ENCODE measurements around the gene TM9SF4. TPM values are rescaled to one million over a fixed set of nuclear protein-coding genes. Genes with fewer than 3 reads are reported as not detected.

The TM9SF4 gene
- total and polyA plus RNA-seq, 2 experiments from 2014 or later = 38.6 to 41.3 TPM

DNA sequence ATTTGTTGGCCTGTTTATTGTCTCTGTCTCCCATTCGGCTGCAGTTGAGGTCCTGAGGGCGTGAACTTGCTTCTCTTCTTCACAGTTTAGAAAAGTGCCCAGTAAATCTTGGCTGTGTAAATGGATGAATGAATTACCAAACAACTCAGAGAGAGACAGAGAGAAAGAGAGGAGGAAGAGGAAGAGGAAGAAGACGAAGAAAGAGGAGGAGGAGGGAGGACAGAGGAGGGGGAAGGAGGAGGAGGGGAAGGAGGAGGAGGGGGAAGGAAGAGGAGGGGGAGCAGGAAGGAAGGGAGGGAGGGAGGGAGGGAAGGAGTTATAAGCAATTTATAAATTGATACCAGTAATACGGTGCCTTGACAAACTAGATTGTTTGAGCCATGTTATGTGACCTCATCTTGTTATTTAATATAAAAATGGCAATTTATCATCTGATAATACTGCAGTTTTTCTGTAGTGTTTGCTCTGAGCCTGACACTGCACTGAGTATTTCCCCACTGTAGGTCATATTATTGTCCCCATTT lies 38.8 kb upstream of the TM9SF4 start:
- DNase-seq = no peak
- no peak overlapping the region for H3K4me3 ChIP-seq
- H2AFZ ChIP-seq = no peak overlapping the region
- H4K20me1 ChIP-seq (ENCODE audit: insufficient read depth) = no peaks in the 10 kb centered on the region
- no peaks in the 10 kb centered on the region for H3K79me2 ChIP-seq (ENCODE audit: insufficient read depth)
- H3K4me1 ChIP-seq (ENCODE audit: insufficient read depth) = peaks cover 26% of the 10 kb centered on the region
- H3K36me3 ChIP-seq (ENCODE audit: low read depth) = no peaks in the 10 kb centered on the region
- H3K4me2 ChIP-seq (ENCODE audit: unreplicated experiment) = no peak overlapping the region
- in situ Hi-C loops (cut with MboI) = no loop called here
- no peak for TF ChIP-seq EZH2phosphoT487 (IDR thresholded peaks at IDR 0.05; ENCODE audit: insufficient read depth, low read depth)
- no peak for TF ChIP-seq EZH2 (IDR thresholded peaks at IDR 0.05; ENCODE audit: insufficient read depth, poor library complexity, severe bottlenecking)
- peaks cover 28% of the 10 kb centered on the region for H3F3A ChIP-seq (ENCODE audit: insufficient read depth)
- no peaks in the 10 kb centered on the region for H3K9me3 ChIP-seq (ENCODE audit: low read depth)
- H3K9ac ChIP-seq = no peak overlapping the region
- no peaks in the 10 kb centered on the region for H3K9me2 ChIP-seq (ENCODE audit: insufficient read depth)
- 51 to 69% methylated on average over 3 to 4 of the region's 4 CpGs for WGBS, 2 experiments (ENCODE audit: low coverage in 1 of 2, low lambda C conversion rate in 2 of 2, missing lambda C conversion rate in 2 of 2)
- no peak overlapping the region for H3K27ac ChIP-seq
- H3K27me3 ChIP-seq (replicated peaks; ENCODE audit: insufficient read depth) = peaks cover 19% of the 10 kb centered on the region

DNA sequence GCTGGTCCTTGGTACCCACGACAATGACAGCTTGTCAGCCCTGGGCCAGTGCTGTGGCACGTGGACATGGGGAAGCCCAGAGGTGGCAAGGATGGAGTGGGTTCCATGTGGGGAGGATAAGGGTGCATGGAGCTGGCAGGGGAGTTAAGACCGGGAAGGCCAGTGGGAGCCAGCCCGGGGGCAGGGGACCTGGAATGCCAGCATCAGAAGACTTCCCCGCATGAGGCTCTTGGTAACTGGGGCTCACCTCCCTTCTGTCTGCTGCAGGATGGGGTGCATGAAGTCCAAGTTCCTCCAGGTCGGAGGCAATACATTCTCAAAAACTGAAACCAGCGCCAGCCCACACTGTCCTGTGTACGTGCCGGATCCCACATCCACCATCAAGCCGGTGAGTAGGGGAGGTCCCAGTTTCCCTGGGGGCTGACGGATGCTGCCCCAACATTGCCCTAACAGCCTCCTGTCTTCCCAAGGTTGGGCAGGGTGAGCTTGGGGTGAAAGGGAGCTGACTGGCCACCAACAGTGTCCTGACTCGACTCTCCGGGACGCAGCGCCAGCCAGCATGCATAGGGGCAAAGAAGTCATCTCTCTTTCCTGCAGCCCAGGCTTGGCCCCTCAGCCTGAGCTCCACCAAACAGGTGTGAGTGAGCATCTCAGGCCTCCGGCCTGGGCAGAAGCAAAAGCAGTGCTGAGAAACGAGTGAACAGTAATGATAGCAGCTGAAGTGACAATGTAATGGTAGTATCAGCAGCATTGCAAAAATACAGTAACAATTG lies 37.9 kb upstream of the TM9SF4 start:
- no peak overlapping the region for H3K27ac ChIP-seq
- peaks cover 27% of the 10 kb centered on the region for H3K27me3 ChIP-seq (replicated peaks; ENCODE audit: insufficient read depth)
- TF ChIP-seq EZH2phosphoT487 (IDR thresholded peaks at IDR 0.05; ENCODE audit: insufficient read depth, low read depth) (no peak), EZH2 (IDR thresholded peaks at IDR 0.05; ENCODE audit: insufficient read depth, poor library complexity, severe bottlenecking) (no peak)
- H3K9me2 ChIP-seq (ENCODE audit: insufficient read depth) = no peaks in the 10 kb centered on the region
- in situ Hi-C loops (cut with MboI) = no loop called here
- H3K4me1 ChIP-seq (ENCODE audit: insufficient read depth) = peaks cover 26% of the 10 kb centered on the region
- H3F3A ChIP-seq (ENCODE audit: insufficient read depth) = peaks cover 25% of the 10 kb centered on the region
- H3K9me3 ChIP-seq (ENCODE audit: low read depth) = no peaks in the 10 kb centered on the region
- no peak overlapping the region for H3K4me3 ChIP-seq
- WGBS, 2 experiments (ENCODE audit: low coverage in 1 of 2, low lambda C conversion rate in 2 of 2, missing lambda C conversion rate in 2 of 2) = 70 to 74% methylated on average over 17 of the region's 17 CpGs
- no peak overlapping the region for H2AFZ ChIP-seq
- H3K36me3 ChIP-seq (ENCODE audit: low read depth) = no peaks in the 10 kb centered on the region
- DNase-seq = no peak
- H3K9ac ChIP-seq = no peak overlapping the region
- H3K4me2 ChIP-seq (ENCODE audit: unreplicated experiment) = no peak overlapping the region
- no peaks in the 10 kb centered on the region for H4K20me1 ChIP-seq (ENCODE audit: insufficient read depth)
- H3K79me2 ChIP-seq (ENCODE audit: insufficient read depth) = no peaks in the 10 kb centered on the region

DNA sequence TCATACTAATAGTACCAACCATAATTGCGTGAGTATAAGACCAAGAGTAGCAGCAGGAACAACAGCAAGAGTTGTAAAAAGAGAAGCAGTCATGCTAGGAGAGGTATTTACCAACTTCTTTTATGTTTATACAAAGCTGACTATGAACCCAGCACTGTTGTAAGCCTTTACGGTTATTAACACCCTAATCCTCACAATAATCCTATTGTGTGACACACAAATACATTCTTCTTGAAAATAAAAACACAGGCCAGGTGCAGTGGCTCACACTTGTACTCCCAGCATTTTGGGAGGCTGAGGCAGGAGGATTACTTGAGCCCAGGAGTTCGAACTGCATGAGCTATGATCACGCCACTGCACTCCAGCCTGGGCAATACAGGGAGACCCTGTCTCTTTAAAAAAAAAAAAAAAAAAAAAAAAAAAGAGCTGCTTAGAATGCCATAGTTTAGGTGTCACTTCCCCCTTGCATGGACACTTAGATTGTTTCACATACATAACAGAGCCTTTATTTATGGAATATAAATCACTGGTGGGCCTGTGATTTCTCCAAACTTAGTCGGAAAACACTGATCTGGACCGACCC lies 37.3 kb upstream of the TM9SF4 start:
- in situ Hi-C loops (cut with MboI) = no loop called here

DNA sequence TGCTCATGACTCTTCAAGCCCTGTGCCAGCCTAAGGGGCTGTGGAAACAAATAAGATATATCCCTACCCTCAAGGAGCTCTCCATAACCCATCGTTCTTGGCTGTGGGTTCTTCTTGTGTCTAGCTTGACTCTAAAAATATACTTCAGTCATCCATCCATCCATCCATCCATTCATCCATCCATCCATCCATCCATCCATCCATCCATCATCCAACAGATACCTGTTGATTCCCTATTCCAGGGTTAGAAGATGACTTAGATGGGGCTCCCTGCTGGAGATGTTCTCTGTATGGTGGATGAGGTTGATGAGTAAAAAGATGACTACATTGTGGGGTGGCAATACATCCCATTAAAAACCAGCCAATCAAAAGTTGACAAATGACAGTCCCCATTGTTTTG lies 34.0 kb upstream of the TM9SF4 start:
- H3K9me3 ChIP-seq (ENCODE audit: low read depth) = no peaks in the 10 kb centered on the region
- H3K9me2 ChIP-seq (ENCODE audit: insufficient read depth) = no peaks in the 10 kb centered on the region
- H3K9ac ChIP-seq = no peak overlapping the region
- H3K4me1 ChIP-seq (ENCODE audit: insufficient read depth) = no peaks in the 10 kb centered on the region
- no peaks in the 10 kb centered on the region for H3K36me3 ChIP-seq (ENCODE audit: low read depth)
- in situ Hi-C loops (cut with MboI) = no loop called here
- no peak for DNase-seq
- WGBS, 2 experiments (ENCODE audit: low coverage in 1 of 2, low lambda C conversion rate in 2 of 2, missing lambda C conversion rate in 2 of 2) = 48 to 58% methylated on average over 1 of the region's 1 CpG
- H3K4me3 ChIP-seq = no peak overlapping the region
- no peaks in the 10 kb centered on the region for H3F3A ChIP-seq (ENCODE audit: insufficient read depth)
- H3K79me2 ChIP-seq (ENCODE audit: insufficient read depth) = no peaks in the 10 kb centered on the region
- no peaks in the 10 kb centered on the region for H4K20me1 ChIP-seq (ENCODE audit: insufficient read depth)
- H3K27me3 ChIP-seq (replicated peaks; ENCODE audit: insufficient read depth) = peaks cover 56% of the 10 kb centered on the region
- no peak overlapping the region for H3K4me2 ChIP-seq (ENCODE audit: unreplicated experiment)
- H2AFZ ChIP-seq = no peak overlapping the region
- no peak for TF ChIP-seq EZH2 (IDR thresholded peaks at IDR 0.05; ENCODE audit: insufficient read depth, poor library complexity, severe bottlenecking)
- no peak for TF ChIP-seq EZH2phosphoT487 (IDR thresholded peaks at IDR 0.05; ENCODE audit: insufficient read depth, low read depth)
- H3K27ac ChIP-seq = no peak overlapping the region

More for the DNA sequence above, 37.3 kb upstream of the TM9SF4 start:
- H3K79me2 ChIP-seq (ENCODE audit: insufficient read depth) = no peaks in the 10 kb centered on the region
- H3K9me3 ChIP-seq (ENCODE audit: low read depth) = no peaks in the 10 kb centered on the region
- peaks cover 18% of the 10 kb centered on the region for H3F3A ChIP-seq (ENCODE audit: insufficient read depth)
- no peak for TF ChIP-seq EZH2 (IDR thresholded peaks at IDR 0.05; ENCODE audit: insufficient read depth, poor library complexity, severe bottlenecking)
- TF ChIP-seq EZH2phosphoT487 (IDR thresholded peaks at IDR 0.05; ENCODE audit: insufficient read depth, low read depth) = no peak
- 69 to 75% methylated on average over 6 of the region's 6 CpGs for WGBS, 2 experiments (ENCODE audit: low coverage in 1 of 2, low lambda C conversion rate in 2 of 2, missing lambda C conversion rate in 2 of 2)
- no peak overlapping the region for H3K9ac ChIP-seq
- no peak overlapping the region for H2AFZ ChIP-seq
- peaks cover 21% of the 10 kb centered on the region for H3K4me1 ChIP-seq (ENCODE audit: insufficient read depth)
- no peaks in the 10 kb centered on the region for H3K36me3 ChIP-seq (ENCODE audit: low read depth)
- no peaks in the 10 kb centered on the region for H4K20me1 ChIP-seq (ENCODE audit: insufficient read depth)
- no peak overlapping the region for H3K4me2 ChIP-seq (ENCODE audit: unreplicated experiment)
- H3K4me3 ChIP-seq = no peak overlapping the region
- DNase-seq = no peak
- peaks cover 34% of the 10 kb centered on the region for H3K27me3 ChIP-seq (replicated peaks; ENCODE audit: insufficient read depth)
- no peaks in the 10 kb centered on the region for H3K9me2 ChIP-seq (ENCODE audit: insufficient read depth)
- no peak overlapping the region for H3K27ac ChIP-seq
